Psoas muscle (tissue), 8 donors: ENCODE results near the gene FTCD. TPM values are rescaled to one million over a fixed set of nuclear protein-coding genes. Genes with fewer than 3 reads are reported as not detected.

Source experiments
- ATAC-seq, 4 donors: fragments of 200-7000 bp; cut with Tn5 transposase; one replicate each; pipeline ENCODE4 v1.9.1; 2020; ENCODE audit warnings: moderate library complexity in 3 of 4, mild to moderate bottlenecking in 2 of 4
- DNase-seq, 2 donors: peaks; one replicate each; pipeline ENCODE4 v3.0.0-alpha.2; 2020
- H3K27ac ChIP-seq: fragments of 200-600 bp; one replicate; pipeline ENCODE4 v1.8.0; 2022
- H3K27me3 ChIP-seq, 3 donors: fragments of 200-600 bp in 1 of 3; one replicate each; pipeline versions ENCODE4 v1.6.1 to v1.8.0; 2013 to 2022; ENCODE audit warnings: low read length in 2 of 3, mild to moderate bottlenecking in 2 of 3, moderate library complexity in 1 of 3; ENCODE audit not compliant: insufficient read depth in 3 of 3
- H3K36me3 ChIP-seq, 2 donors: fragments of 200-600 bp in 1 of 2; one replicate each; pipeline versions ENCODE4 v1.6.1 to v1.8.0; 2013 to 2022; ENCODE audit warnings: low read depth in 1 of 2, mild to moderate bottlenecking in 1 of 2, moderate library complexity in 1 of 2; ENCODE audit not compliant: insufficient read depth in 1 of 2
- H3K4me1 ChIP-seq: fragments of 200-600 bp; one replicate; pipeline ENCODE4 v1.8.0; 2022
- H3K4me3 ChIP-seq: fragments of 200-600 bp; one replicate; pipeline ENCODE4 v1.8.0; 2022; ENCODE audit warnings: mild to moderate bottlenecking
- H3K9me3 ChIP-seq: fragments of 200-600 bp; one replicate; pipeline ENCODE4 v1.8.0; 2022
- WGBS, 3 donors: extraction: QIAGEN DNeasy Blood & Tissue Kit; methylation state at CpG; one replicate each; pipeline versions ENCODE4 v1.1.6 to v1.1.7; 2013; 5-methylcytosine and 5-hydroxymethylcytosine counted together
- intact Hi-C, 2 donors: fragments of 100-400 bp; cut with DNase I; formaldehyde crosslinking; loops; one replicate each; pipeline versions ENCODE4 v1.11.0 to v1.14.2; 2022
- polyA plus RNA-seq, 3 donors: library from polyadenylated mRNA; stranded (reverse); fragments of 200-250 nt; gene quantifications; one replicate each; pipeline ENCODE4 v1.2.3, GENCODE V29; 2013
- total RNA-seq, 4 donors: library from RNA; stranded (reverse); fragmentation: NEBNext Ultra II Directional in 2 of 4; extraction: Animal tissue kit (Norgen Biotek cat#: 25700) in 2 of 4; gene quantifications; one replicate each; pipeline versions ENCODE4 v1.2.1 to v1.2.4, GENCODE V29; 2021 to 2023
- TF ChIP-seq, protein P1 (sequence below): fragments of 200-600 bp; IDR thresholded peaks from one replicate; pipeline ENCODE4 v1.8.0; 2022; ENCODE audit warnings: antibody characterized with exemption
- donor health status: healthy with polysubstance abuse.
- donor health status: DM: no; HTN: no; CAD: no; lungs with moderate emphysema.
- donor health status: Bipolar disorder and iron deficiency.
- donor health status: healthy.
- donor health status: DM: yes; HTN: yes; CAD: no.
- donor health status: DM: no; HTN: no; CAD: no.
- donor health status: DM: no; HTN: no; CAD: no.
- donor health status: DM: yes; HTN: yes; CAD: no.

Gene FTCD
- total and polyA plus RNA-seq, 7 donors, result 0.03 to 2.0 (median 0.13) TPM; not detected in 3

- Histone ChIP-seq H3K36me3 (peaks cover 0 to 37% of the 10 kb centered on the region in 2 donors), H3K4me1 (no peaks in the 10 kb centered on the region), H3K27ac (no peak overlapping the region), H3K9me3 (no peaks in the 10 kb centered on the region), H3K4me3 (no peak overlapping the region), H3K27me3 (peaks cover 0 to 9% (median 0%) of the 10 kb centered on the region in 3 donors)
- intact Hi-C loops, result no loop called here
- 80 to 86% (median 82%) methylated on average over 11 to 12 of the region's 12 CpGs for WGBS, 3 donors
- TF ChIP-seq, protein P1, sequence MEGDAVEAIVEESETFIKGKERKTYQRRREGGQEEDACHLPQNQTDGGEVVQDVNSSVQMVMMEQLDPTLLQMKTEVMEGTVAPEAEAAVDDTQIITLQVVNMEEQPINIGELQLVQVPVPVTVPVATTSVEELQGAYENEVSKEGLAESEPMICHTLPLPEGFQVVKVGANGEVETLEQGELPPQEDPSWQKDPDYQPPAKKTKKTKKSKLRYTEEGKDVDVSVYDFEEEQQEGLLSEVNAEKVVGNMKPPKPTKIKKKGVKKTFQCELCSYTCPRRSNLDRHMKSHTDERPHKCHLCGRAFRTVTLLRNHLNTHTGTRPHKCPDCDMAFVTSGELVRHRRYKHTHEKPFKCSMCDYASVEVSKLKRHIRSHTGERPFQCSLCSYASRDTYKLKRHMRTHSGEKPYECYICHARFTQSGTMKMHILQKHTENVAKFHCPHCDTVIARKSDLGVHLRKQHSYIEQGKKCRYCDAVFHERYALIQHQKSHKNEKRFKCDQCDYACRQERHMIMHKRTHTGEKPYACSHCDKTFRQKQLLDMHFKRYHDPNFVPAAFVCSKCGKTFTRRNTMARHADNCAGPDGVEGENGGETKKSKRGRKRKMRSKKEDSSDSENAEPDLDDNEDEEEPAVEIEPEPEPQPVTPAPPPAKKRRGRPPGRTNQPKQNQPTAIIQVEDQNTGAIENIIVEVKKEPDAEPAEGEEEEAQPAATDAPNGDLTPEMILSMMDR, result no peak
- DNase-seq (no peak), ATAC-seq (no peak)
Observed at GRCh38 chr21:46122758-46123683, 32.4 kb downstream of the FTCD start.

- Histone ChIP-seq H3K9me3 (no peaks in the 10 kb centered on the region), H3K27ac (no peak overlapping the region), H3K4me3 (no peak overlapping the region), H3K36me3 (peaks cover 0 to 44% of the 10 kb centered on the region in 2 donors), H3K27me3 (peaks cover 0 to 9% (median 0%) of the 10 kb centered on the region in 3 donors), H3K4me1 (no peaks in the 10 kb centered on the region)
- DNase-seq (no peak), ATAC-seq (no peak)
- WGBS, 3 donors, result 85 to 93% (median 86%) methylated on average over 12 of the region's 12 CpGs
- intact Hi-C loops, result no loop called here
- TF ChIP-seq, protein P1, result no peak
Observed at GRCh38 chr21:46122237-46122671, 33.1 kb downstream of the FTCD start.

DNA sequence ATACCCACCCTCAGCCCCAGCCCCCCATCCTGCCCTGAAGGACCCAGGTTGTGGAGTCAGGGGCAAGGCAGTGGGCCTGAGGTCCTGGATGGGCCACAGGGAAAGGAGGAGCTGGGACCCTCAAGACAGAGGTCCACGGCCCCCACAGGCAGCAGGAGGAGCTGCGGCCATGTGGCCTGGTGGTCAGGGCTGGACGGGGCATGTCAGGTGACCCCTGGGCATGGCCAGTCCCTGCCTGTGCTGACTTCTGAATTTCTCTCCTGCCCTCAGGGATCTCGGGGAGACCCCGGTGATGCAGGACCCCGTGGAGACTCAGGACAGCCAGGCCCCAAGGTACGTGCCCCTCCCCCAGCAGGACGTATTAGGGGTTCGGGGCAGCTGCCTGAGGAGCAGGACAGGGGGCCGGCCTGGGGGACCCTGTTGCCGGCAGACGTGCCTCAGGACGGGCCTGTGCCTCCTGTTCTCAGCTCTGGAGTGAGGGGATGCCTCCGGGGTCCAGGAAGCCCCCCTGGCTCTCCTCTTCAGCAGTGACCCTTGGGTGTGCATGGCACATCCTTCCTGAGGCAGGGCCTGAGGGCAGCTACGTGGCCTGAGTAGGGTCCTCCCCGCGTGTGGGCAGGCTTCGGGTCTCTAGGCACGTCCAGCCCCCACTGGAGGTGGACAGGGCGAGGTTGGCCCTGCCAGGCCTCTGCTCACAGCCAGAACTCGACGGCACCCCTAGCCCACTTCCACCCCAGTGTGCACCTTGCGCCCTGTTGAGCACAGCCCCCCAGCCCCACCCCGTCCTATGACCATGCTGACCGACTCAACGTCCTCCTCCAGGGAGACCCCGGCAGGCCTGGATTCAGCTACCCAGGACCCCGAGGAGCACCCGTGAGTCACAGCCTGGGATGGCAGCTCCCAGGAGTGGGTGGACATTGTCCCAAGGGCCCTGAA lies 33.8 kb downstream of the FTCD start:
- intact Hi-C loops, result no loop called here
- no peak overlapping the region for H3K27ac ChIP-seq
- no peak for ATAC-seq
- H3K4me1 ChIP-seq, result no peaks in the 10 kb centered on the region
- peaks cover 0 to 9% (median 0%) of the 10 kb centered on the region in 3 donors for H3K27me3 ChIP-seq
- peaks cover 0 to 49% of the 10 kb centered on the region in 2 donors for H3K36me3 ChIP-seq
- 91 to 93% (median 92%) methylated on average over 27 to 29 of the region's 29 CpGs for WGBS, 3 donors
- H3K9me3 ChIP-seq, result no peaks in the 10 kb centered on the region
- TF ChIP-seq, protein P1, result no peak
- peak in 1 of 2 donors; percentile 48 for DNase-seq
- no peak overlapping the region for H3K4me3 ChIP-seq

- DNase-seq (peak; percentile 12 to 42), ATAC-seq (peak in 1 of 4 donors; percentile 14)
- no peak overlapping the region for H3K4me3 ChIP-seq
- H3K36me3 ChIP-seq, result peaks cover 0 to 45% of the 10 kb centered on the region in 2 donors
- intact Hi-C loops, result no loop called here
- TF ChIP-seq, protein P1, result no peak
- H3K27me3 ChIP-seq, result peaks cover 0 to 9% (median 0%) of the 10 kb centered on the region in 3 donors
- H3K27ac ChIP-seq, result no peak overlapping the region
- H3K4me1 ChIP-seq, result no peaks in the 10 kb centered on the region
- 84 to 87% (median 84%) methylated on average over 22 to 26 of the region's 26 CpGs for WGBS, 3 donors
- no peaks in the 10 kb centered on the region for H3K9me3 ChIP-seq
Observed at GRCh38 chr21:46120301-46121285, 34.8 kb downstream of the FTCD start.
